ENCODE results near the gene EVA1C. TPM values are rescaled to one million over a fixed set of nuclear protein-coding genes. Genes with fewer than 3 reads are reported as not detected.

EVA1C gene
- total RNA-seq, 1 experiment from 2014 or later = 0.98 TPM

GRCh38 chr21:32482565-32483292 is 70.2 kb downstream of the EVA1C start:
- Histone ChIP-seq H3K23me2 (ENCODE audit: insufficient read length, low read depth, low read length, poor library complexity, severe bottlenecking) (no peaks in the 10 kb centered on the region), H3K4ac (ENCODE audit: low read depth, low read length) (no peak overlapping the region), H3K14ac (ENCODE audit: insufficient read depth, low read length) (no peak overlapping the region), H2AK5ac (ENCODE audit: insufficient read length, low read length) (no peak overlapping the region), H3K27ac (ENCODE audit: insufficient read length, low read depth, low read length) (no peak overlapping the region), H2AFZ (ENCODE audit: low read length) (no peak overlapping the region), H2BK15ac (ENCODE audit: low read depth, low read length) (no peak overlapping the region), H4K91ac (ENCODE audit: insufficient read length, low read depth, low read length) (no peak overlapping the region), H2BK12ac (ENCODE audit: insufficient read length, low read depth, low read length) (no peak overlapping the region), H4K20me1 (ENCODE audit: control insufficient read depth, insufficient read depth, insufficient read length) (no peaks in the 10 kb centered on the region), H2BK20ac (ENCODE audit: low read depth, low read length, poor library complexity, severe bottlenecking) (no peak overlapping the region), H3K4me1 (ENCODE audit: insufficient read depth, low read length) (peaks cover 4% of the 10 kb centered on the region; the same call in 1 of the 2 replicates), H4K5ac (ENCODE audit: insufficient read length, low read depth, low read length) (no peak overlapping the region), H3K27me3 (ENCODE audit: insufficient read depth, low read length) (no peaks in the 10 kb centered on the region), H3T11ph (ENCODE audit: low read length) (no peak overlapping the region), H3K9me3 (ENCODE audit: control insufficient read depth, low read depth, low read length) (no peaks in the 10 kb centered on the region), H3K79me1 (ENCODE audit: insufficient read depth, low read depth, low read length, poor library complexity, severe bottlenecking) (no peaks in the 10 kb centered on the region), H3K79me2 (ENCODE audit: insufficient read depth, low read length) (no peaks in the 10 kb centered on the region), H3K9ac (ENCODE audit: extremely low read depth, insufficient read length, low read length) (no peak overlapping the region), H3K18ac (ENCODE audit: insufficient read length, low read depth, low read length) (no peak overlapping the region), H4K8ac (replicated peaks; ENCODE audit: insufficient read length, low read depth, low read length) (no peak overlapping the region), H3K56ac (ENCODE audit: insufficient read length, low read depth, low read length) (no peak overlapping the region), H3K23ac (ENCODE audit: insufficient read length, low read depth, low read length) (no peak overlapping the region), H2BK5ac (ENCODE audit: insufficient read length, low read length) (no peak overlapping the region), H3K4me2 (ENCODE audit: insufficient read depth, insufficient read length, low read length) (no peak overlapping the region), H2BK120ac (ENCODE audit: low read depth, low read length, poor library complexity, severe bottlenecking) (no peak overlapping the region)
- Mint-ChIP-seq H3K36me3 (ENCODE audit: insufficient read depth in 1 of 3, low read depth in 3 of 3) (peaks cover 0 to 2% (median 0%) of the 10 kb centered on the region in 3 experiments; a peak in 1 of 7 replicates), H3K27ac (no peak overlapping the region), H3K27me3 (ENCODE audit: low read depth) (no peaks in the 10 kb centered on the region; the same call in none of the 2 replicates), H3K4me1 (peaks cover 21 to 22% of the 10 kb centered on the region in 2 experiments), H3K4me3 (no peak overlapping the region), H3K9me3 (no peaks in the 10 kb centered on the region)
- WGBS (ENCODE audit: extremely low coverage, insufficient read length, low lambda C conversion rate) = no CpG with 5 or more reads among the region's 11 CpGs
- TF ChIP-seq CTCF (conservative IDR thresholded peaks at IDR 0.05) = 0 out of 3 replicates have a peak, but pooled peaks have one; percentile 14
- DNase-seq = no peak
